ENCODE measurements around the gene LMTK3. TPM values are rescaled to one million over a fixed set of nuclear protein-coding genes. Genes with fewer than 3 reads are reported as not detected.

The LMTK3 gene
- total RNA-seq, 1 donor from 2014 or later: 21.3 TPM

GRCh38 chr19:48484931-48485612 lies 26.6 kb downstream of the LMTK3 start:
- Mint-ChIP-seq H3K27me3 (ENCODE audit: low read depth) (no peaks in the 10 kb centered on the region), H3K4me1 (peaks cover 14% of the 10 kb centered on the region), H3K36me3 (peaks cover 9% of the 10 kb centered on the region), H3K9me3 (no peaks in the 10 kb centered on the region), H3K27ac (no peak overlapping the region), H3K4me3 (no peak overlapping the region)
- no peak for DNase-seq (ENCODE audit: low spot score in 2 of 2, unreplicated experiment in 2 of 2)
- no peak for TF ChIP-seq CTCF (IDR thresholded peaks at IDR 0.05; ENCODE audit: unreplicated experiment)

- Mint-ChIP-seq H3K27me3 (ENCODE audit: low read depth) (no peaks in the 10 kb centered on the region), H3K9me3 (no peaks in the 10 kb centered on the region), H3K36me3 (peaks cover 15% of the 10 kb centered on the region), H3K4me1 (peaks cover 14% of the 10 kb centered on the region), H3K4me3 (no peak overlapping the region), H3K27ac (peak overlapping the region; percentile 15)
- no peak for TF ChIP-seq CTCF (IDR thresholded peaks at IDR 0.05; ENCODE audit: unreplicated experiment)
- DNase-seq (ENCODE audit: low spot score in 2 of 2, unreplicated experiment in 2 of 2): no peak
These were observed 27.3 kb downstream of the LMTK3 start for GRCh38 chr19:48484247-48484893.

GRCh38 chr19:48483301-48483700 lies 28.3 kb downstream of the LMTK3 start:
- Mint-ChIP-seq H3K4me1 (peaks cover 12% of the 10 kb centered on the region), H3K27me3 (ENCODE audit: low read depth) (no peaks in the 10 kb centered on the region), H3K36me3 (peaks cover 18% of the 10 kb centered on the region), H3K27ac (peak overlapping the region; percentile 83), H3K9me3 (no peaks in the 10 kb centered on the region), H3K4me3 (no peak overlapping the region)
- TF ChIP-seq CTCF (IDR thresholded peaks at IDR 0.05; ENCODE audit: unreplicated experiment): no peak
- no peak for DNase-seq (ENCODE audit: low spot score in 2 of 2, unreplicated experiment in 2 of 2)

GRCh38 chr19:48481846-48482639 lies 29.6 kb downstream of the LMTK3 start:
- Mint-ChIP-seq H3K4me3 (no peak overlapping the region), H3K27ac (peak overlapping the region; percentile 50), H3K9me3 (no peaks in the 10 kb centered on the region), H3K4me1 (peaks cover 9% of the 10 kb centered on the region), H3K36me3 (peaks cover 18% of the 10 kb centered on the region), H3K27me3 (ENCODE audit: low read depth) (no peaks in the 10 kb centered on the region)
- no peak for TF ChIP-seq CTCF (IDR thresholded peaks at IDR 0.05; ENCODE audit: unreplicated experiment)
- DNase-seq (ENCODE audit: low spot score in 2 of 2, unreplicated experiment in 2 of 2): no peak

GRCh38 chr19:48480558-48481500 lies 30.8 kb downstream of the LMTK3 start:
- no peak overlapping the region for H3K4me3 Mint-ChIP-seq

More at GRCh38 chr19:48480558-48481500, 30.8 kb downstream of the LMTK3 start:
- no peaks in the 10 kb centered on the region for H3K27me3 Mint-ChIP-seq (ENCODE audit: low read depth)
- H3K36me3 Mint-ChIP-seq: peaks cover 21% of the 10 kb centered on the region
- TF ChIP-seq CTCF (IDR thresholded peaks at IDR 0.05; ENCODE audit: unreplicated experiment): no peak
- no peak overlapping the region for H3K27ac Mint-ChIP-seq
- H3K4me1 Mint-ChIP-seq: peaks cover 9% of the 10 kb centered on the region
- no peaks in the 10 kb centered on the region for H3K9me3 Mint-ChIP-seq
- DNase-seq (ENCODE audit: low spot score in 2 of 2, unreplicated experiment in 2 of 2): no peak

All from mesothelial cell of epicardium (in vitro differentiated cells).